GM03348 (cell line): ENCODE data around the gene WSB2.
"Not testable (repeated sequence)": the region's sequence is repeated elsewhere in the genome, so short reads cannot be mapped to it uniquely, and the experiment has no call there.

Source experiments
- DNase-seq: peaks from one replicate; pipeline ENCODE4 v3.0.0; 2012; ENCODE audit warnings: low spot score

WSB2 gene

DNA sequence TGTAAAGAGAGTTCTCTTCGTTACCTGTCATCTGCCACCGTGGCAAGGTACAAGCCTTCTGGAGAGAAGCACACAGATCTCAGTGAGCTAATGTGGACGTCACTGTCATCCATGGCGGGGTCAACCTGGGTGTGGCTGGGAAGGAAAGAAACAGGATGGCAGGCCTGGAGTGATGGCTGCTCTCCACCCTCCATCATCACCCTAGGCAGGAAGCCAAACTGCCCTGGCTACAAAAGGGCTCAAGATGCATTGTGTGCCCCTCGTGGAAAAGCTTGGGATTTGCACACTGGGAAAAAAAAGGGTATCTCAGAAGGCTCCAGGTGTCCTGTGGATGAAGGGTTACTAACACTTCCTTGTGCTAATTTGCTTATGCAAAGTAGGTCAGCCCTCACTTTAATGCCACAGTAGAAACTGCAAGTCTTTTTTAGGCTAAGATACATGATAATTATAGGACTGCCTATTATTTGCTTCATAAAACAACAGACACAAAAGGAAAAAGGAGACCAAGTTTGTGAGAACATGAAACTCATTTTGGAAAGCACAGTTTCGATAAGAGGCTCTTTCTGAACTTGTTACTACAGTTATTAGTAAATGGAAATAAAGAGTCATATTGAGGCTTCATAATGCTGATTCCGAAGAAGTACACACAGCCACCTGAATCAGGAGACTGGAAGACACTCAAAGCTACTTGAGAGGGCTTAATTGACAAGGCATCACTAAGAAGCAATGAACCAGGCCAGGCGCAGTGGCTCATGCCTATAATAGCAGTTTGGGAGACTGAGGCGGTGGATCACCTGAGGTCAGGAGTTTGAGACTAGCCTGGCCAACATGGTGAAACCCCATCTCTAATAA, 25.6 kb downstream of the WSB2 start:
- DNase-seq, result peak; percentile 27

DNA sequence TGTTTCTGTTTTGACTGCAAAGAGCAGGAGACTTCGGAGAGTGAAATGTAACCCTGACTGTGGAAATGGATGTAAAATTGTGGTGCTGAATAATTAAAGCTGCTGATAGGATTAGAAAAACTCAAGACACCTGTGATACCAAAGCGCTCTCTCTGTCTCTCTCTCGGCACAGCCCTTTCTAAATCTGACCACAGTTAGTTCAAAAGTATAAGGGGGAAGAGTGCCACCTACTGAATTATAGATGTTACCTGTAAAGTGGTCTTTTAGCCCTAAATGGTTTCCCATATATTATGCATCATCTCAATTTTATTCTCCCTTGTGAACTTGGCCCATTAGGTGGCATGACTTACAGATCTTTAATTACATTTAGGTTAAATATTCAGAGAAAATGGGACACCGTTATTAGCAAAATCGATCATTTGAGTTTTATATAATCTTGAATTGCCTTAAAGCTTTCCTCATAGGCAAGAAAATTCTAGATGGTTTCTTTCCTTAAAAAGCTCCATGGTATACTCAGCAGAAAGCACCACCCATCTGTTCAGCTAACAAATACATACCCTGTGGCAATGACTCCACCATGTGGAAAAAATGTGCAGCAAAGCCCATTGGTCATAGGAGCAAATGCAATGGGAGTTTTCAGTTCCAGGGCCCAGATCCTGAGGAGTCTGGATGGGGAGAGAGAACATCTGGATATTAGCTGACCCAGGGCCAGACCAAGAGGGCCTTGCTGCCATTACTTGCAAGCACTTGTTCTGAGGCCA, 26.4 kb downstream of the WSB2 start:
- peak; percentile 62 for DNase-seq

DNA sequence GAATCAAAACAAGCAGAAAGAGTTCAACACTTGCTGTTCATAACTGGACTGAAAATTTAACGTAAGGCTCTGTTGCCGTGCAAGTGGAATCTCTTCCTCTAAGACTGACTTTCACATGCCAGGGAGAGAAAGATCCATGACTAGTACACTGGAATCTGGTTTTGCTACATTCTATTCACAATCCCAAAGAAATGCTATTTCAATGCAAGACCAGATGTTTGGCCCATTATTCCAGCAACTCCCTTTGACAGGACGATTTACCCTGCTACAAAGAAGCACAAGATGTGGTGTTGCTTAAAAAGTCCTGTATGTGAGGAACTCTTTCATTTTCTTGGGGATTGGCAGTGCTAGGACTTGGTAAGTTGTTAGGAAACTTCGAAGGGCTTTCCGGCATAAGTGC, 27.1 kb downstream of the WSB2 start:
- DNase-seq, result peak; percentile 57

DNA sequence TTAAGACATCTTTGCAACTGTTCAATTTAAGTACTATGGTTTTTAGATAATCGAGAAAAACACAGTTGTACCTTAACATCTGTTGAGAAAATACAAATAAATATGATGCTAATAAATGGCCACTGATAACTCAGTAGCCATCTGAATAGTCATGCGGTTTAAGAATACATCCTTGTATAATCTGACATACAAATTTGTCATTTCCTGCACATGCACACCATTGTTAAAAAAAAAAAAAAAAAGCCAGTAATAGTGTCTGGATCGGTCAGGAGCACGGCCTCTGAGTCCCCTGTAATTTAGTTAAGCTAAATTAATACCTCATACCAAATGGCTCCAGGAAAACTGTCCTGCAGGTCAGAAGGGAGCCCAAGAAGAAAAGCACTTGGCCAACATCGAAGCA, 27.7 kb downstream of the WSB2 start:
- DNase-seq, result no peak

DNA sequence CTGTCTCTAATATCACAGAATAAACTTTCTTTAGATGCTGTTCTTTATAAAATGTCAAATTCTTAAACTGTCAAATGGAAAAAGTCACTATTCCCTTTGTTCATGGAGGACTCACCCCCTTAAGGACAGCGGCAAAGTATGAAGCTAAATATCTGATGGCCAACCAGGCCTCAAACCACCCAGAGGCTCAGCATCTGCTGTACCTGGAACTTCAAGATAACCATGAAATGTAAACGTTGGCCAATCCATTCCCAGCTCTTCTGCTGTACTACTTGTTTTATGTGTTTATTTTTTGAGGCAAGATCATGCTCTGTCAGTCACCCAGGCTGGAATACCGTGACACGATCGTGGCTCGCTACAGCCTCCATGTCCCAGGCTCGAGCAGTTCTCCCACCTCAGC, 28.8 kb downstream of the WSB2 start:
- DNase-seq, result no peak

DNA sequence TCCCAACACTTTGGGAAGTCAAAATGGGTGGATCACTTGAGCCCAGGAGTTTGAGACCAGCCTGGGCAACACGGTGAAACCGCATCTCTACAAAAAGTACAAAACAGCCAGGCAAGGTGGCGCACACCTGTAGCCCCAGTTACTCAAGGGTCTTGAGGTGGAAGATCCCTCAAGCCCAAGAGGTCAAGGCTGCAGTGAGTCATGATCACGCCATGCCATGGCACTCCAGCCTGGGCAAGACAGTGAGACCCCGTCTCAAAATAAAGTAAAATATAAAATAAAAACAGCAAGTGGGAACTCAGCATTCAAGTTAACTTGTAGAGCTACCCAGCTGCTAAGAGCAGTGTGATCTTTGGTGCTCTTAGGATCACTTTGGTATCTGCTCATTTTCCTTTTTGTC, 31.8 kb downstream of the WSB2 start:
- no peak for DNase-seq

DNA sequence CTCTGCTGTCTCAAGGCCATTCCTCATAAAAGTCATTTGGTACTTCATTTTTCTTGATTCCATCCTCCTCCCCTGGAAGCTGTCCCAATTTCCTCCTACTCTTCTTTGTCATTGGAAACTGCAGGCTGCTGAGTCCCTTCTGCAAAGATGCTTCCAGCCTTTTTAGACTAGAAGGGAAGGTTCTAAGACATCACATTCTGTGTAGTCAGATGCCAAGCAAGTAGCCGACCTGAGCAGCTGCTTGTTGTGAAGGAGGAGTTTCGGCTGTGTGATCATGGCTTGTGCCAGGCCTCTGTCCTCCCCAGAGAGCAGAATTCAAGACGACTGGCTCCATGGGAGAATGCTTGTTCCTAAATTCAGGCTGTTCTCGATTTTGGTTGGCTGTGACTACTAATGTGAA, 35.8 kb downstream of the WSB2 start:
- no peak for DNase-seq

DNA sequence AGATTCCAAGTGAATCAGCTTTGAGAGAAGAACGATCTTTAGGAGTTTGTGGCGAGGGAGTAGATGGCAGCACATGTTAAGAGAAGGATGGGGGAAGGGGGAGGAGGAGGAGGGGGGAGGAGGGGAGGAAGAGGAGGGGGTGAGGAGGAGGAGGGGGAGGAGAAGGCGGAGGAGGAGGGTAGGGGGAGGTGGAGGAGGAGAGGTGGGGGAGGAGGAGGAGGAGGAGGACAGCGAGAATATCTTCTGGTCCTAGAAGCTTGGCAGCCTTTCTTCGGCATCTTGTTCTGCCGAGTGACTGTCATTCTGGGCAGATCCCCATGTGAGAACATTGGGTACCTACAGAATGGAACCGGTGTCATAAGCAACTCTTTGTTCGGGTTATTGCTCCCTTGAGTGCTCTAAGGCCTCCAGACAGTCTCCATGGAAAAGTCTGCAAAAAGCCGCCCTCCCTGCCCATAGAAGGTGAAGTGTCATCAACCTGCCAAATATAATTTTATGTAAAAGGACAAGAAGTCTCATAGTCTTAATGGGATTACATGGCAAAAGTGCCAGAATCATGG, 37.6 kb downstream of the WSB2 start:
- DNase-seq, result no peak

DNA sequence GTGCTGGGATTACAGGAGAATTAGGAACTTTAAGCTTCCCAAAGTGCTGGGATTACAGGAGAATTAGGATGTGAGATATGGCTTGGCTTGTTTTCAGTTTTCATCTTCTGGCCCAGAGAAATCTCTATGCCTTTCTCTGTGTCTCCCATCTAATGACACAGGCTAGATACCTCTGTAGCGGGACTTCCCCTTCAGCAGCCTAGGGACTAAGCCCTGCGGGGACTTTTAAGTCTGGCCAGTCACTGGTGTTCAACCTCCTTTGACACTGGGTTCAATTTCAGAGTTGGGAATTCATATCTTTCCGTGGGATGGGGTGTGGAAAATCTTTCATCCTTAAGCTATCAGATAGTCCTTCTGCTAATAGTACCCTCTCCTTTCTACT, 38.3 kb downstream of the WSB2 start:
- no peak for DNase-seq

DNA sequence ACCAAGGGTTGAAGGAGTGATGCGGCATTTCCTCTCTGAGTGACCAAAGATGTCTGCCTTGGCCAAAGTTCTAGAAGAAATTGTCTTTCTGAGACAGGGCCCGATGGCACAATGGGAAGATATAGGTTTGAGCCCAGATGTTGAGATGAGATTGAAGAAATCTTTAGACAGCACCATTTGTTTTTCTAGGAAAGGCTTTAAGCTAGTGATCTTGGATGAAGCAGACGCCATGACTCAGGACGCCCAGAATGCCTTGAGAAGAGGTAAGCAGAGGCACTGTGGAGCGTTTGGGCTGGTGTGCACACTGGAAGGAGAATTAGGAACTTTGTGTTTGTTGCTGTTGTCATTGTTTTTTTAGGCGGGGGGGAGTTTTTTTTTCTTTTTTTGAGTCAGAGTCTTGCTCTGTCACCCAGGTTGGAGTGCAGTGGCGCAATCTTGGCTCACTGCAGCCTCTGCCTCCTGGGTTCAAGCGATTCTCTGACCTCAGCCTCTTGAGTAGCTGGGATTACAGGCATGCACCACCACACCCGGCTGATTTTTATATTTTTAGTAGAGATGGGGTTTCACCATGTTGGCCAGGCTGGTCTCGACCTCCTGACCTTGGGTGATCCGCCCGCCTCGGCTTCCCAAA, 38.8 kb downstream of the WSB2 start:
- DNase-seq, result not testable (repeated sequence)

DNA sequence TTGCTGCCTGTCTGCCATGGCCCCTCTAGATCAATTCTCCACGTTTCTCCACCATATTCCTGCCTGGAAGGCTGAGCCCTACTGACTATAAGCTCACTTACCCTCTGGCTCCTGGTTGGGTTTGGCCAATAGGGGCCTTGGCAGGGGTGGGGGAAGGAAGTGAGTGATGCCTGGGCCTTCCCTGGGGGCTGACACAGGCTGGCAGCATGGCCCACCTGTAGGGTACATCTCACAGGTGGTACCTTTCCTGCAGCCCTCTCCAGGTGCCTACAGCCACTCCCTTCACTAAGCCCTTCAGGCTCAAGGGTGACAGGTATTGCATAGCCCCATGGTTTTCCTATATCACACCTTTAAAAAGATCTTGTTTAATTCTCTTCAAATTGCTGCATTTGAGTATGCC, 40.9 kb downstream of the WSB2 start:
- no peak for DNase-seq

DNA sequence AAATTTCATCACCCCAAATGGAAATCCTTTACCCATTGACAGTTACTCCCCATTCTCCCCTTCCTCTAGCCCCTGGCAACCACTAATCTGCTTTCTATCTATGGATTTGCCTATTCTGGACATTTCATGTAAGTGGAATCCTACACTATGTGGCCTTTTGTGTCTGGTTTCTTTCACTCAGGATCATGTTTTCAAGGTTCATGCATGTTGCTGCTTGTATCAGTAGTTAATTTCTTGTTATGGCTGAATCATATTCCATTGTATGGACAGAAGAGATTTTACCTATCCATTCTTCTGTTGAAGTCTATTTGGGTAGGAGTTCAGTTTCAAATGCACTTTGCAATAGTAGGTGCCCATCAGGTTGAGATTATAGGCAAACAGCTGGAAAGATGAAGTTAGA, 43.1 kb downstream of the WSB2 start:
- DNase-seq, result no peak

DNA sequence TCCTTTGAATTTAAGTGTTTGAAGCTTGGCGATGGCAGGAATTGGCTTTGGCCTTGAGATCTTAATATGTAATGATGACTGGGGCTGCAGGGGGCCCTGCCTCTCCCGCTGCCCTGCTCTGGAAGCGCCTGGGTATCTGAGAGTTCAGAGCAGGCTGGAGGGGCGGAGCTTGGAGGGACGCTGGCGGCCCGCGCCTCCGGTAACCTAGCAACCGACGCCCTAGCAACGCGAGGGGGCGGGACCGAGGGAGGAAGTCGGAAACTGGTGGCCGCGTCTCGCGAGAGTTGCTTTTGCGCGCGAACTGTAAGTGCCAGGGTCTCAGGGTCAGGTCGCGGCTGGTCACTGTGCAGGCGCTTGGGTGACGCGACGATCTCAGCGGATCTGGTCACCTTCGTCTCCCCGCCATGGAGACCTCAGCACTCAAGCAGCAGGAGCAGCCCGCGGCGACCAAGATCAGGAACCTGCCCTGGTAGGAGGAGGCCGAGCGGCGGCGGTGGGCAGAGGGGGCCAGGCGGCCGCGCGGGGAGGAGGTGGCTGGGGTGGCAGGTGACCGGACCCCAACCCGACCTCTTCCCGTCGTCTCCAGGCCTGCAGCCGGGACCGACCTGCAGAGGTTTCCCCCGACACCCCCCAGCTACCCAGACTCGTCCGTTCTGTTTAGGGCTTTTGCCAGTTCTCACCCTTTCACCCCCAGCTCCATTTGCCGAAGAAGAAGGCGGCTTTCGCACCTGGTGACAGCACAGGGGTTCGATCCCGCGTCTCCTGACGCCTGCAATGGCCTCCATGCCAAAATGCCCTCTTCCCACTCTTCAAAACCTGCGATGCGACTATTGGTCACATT, 44.3 kb downstream of the WSB2 start, which contains the start of gene RFC5:
RFC5 (plus strand) TSS at position 280 of the 841 bp plus-strand sequence; CDS start at position 405, 125 bp downstream.
- DNase-seq, result peak; percentile 99

DNA sequence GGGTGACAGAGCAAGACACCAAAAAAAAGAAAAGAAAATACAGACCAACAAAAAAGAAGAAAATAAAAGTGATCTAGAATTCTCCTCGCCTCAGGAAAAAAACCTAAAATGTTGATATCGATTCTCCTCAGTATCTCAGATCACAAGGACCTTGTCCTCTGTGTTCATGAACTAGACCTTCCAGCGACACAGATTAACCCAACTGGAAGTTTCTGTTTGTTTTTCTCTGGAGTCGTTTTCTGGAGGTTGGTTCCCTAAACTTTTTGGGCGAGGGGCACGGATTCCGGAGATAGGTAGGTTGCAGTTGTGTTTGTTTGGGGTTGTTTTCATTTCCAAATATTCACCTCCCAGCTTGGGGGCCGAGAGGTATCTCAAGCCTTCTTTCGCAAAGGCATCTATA, 45.0 kb downstream of the WSB2 start:
- peak; percentile 11 for DNase-seq

DNA sequence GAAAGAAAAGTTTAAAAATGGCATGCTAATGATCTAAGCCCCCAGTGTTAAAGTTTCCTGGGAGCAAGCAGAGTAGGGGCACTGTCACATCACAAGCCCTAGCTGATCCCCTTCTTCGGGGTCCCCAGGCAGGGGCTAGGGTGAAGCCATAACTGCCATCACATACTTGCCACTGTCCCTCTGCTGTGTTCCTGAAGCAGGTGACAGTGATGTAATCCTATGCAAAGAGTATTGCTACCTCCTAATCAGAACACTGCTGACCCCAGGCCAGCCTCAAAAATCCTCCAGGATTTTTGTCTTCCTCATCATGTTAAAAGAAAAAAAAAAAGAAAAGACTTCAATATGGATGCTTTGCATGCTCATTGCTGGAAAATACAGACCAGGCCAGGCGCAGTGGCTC, 45.7 kb downstream of the WSB2 start:
- DNase-seq, result no peak

DNA sequence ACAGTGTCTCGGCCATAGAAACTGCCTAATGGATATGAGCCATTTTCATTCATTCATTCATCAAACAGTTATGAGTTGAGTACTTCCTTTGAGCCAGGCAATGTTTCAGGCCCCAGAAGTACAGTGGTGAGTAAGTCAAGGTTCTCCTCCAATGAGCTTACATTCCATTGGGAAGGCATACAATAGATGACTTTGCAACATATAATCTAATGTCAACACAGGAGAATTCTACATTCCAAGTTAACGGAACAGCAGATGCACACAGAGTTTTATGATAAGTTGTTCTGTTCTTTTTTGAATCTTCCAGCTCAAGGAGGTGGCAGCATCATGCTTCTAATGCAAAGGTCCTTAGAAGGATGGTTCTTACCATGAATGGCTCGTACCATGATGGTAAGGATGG, 47.7 kb downstream of the WSB2 start:
- no peak for DNase-seq

DNA sequence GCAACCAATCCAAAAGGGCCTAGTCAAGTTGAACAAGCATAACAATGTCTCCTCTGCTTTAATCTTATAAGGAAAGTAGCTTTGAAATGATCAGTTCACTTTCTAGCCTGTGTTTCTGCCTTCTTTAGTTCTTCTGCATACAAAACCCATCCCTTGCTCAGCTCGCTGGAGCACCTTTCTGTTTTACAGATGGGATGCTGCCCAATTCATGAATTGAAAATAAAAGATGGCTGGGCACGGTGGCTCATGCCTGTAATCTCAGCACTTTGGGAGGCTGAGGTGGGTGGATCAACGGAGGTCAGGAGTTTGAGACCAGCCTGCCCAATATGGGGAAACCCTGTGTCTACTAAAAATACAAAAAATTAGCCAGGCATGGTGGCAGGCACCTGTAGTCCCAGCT, 49.0 kb downstream of the WSB2 start:
- no peak for DNase-seq

DNA sequence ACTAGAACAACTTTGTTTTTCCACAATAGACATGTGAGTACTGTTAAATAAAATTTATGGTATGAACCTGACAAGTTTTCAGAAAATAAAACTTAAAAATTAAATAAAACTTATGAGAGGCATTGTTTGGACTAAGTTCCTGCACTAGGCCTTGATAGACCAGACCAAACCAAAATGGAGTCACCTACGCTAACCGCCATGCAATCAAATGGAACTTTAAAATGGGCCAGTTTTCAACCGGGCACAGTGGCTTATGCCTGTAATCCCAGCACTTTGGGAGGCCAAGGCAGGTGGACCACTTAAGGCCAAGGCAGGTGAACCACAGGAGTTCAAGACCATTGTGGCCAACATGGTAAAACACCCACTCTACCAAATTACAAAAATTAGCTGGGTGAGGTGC, 49.6 kb downstream of the WSB2 start:
- no peak for DNase-seq

DNA sequence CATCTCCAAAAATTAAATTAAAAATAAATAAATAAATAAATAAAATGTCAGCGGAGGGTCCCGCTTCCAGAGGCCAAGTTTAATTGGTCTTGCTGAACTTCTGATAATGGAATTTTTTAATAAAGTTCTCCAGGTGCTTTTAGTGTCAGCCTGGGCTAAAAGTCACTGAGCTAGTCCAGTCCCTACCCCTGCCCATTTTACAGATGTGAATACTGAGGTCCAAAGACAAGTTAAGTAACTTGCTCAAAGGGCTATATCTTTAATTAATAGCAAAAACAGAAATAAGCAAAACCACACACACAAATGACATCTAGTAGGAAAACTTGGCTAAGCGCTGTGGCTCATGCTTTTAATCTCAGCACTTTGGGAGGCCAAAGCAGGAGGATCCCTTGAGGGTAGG, 50.1 kb downstream of the WSB2 start:
- no peak for DNase-seq

DNA sequence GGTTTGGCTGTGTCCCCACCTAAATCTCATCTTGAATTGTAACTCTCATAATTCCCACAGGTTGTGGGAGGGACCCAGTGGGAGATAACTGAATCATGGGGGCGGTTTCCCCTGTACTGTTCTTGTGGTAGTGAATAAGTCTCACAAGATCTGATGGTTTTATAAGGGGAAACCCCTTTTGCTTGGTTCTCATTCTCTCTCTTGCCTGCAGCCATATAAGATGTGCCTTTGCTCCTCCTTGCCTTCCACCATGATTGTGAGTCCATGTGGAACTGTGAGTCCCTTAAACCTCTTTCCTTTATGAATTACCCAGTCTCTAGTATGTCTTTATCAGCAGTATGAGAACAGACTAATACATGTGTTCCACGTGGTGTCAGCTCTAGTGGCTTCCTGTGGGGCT, 61.2 kb downstream of the WSB2 start:
- not testable (repeated sequence) for DNase-seq

DNA sequence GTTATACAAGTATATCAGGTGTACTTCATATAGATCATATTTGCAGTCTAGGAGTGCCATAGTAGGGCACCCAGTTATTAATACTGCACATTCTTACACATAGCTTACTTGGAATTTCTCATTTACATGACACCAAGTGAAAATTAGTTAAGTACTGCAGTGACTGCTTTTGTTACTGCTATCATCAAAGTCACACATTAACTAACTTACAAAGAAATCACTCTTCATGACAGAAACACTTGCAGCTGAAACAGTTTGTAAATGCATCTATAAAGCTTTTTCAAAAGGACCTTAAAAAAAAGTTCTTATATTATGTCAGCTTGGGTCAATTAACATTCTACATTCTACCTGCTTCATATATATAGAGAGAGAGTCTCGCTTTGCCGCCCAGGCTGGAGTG, 62.3 kb downstream of the WSB2 start:
- DNase-seq, result no peak
